Effector CD4-positive, alpha-beta T cell (primary cell): ENCODE measurements around the gene CDH10.

ENCODE experiments used
- DNase-seq: peaks from one replicate; pipeline ENCODE4 v3.0.0-alpha.2; 2020

Gene CDH10

GRCh38 chr5:24595329-24595728 lies 49.4 kb downstream of the CDH10 start:
- DNase-seq: no peak

GRCh38 chr5:24591426-24591825 lies 53.4 kb downstream of the CDH10 start:
- no peak for DNase-seq

GRCh38 chr5:24589566-24589965 lies 55.2 kb downstream of the CDH10 start:
- no peak for DNase-seq

- no peak for DNase-seq
Measured at GRCh38 chr5:24585751-24586150, 59.0 kb downstream of the CDH10 start.

GRCh38 chr5:24571302-24571701 lies 73.5 kb downstream of the CDH10 start:
- no peak for DNase-seq

GRCh38 chr5:24566933-24567332 lies 77.8 kb downstream of the CDH10 start:
- no peak for DNase-seq

GRCh38 chr5:24555229-24555628 lies 89.5 kb downstream of the CDH10 start:
- no peak for DNase-seq

- no peak for DNase-seq
Measured at GRCh38 chr5:24547132-24547531, 97.6 kb downstream of the CDH10 start.

GRCh38 chr5:24539613-24540012 lies 105.2 kb downstream of the CDH10 start:
- no peak for DNase-seq

GRCh38 chr5:24538346-24538745 lies 106.4 kb downstream of the CDH10 start:
- no peak for DNase-seq

GRCh38 chr5:24535646-24536045 lies 109.1 kb downstream of the CDH10 start:
- no peak for DNase-seq

- DNase-seq: no peak
Measured at GRCh38 chr5:24530906-24531305, 113.9 kb downstream of the CDH10 start.

- no peak for DNase-seq
Measured at GRCh38 chr5:24525414-24525813, 119.4 kb downstream of the CDH10 start.

GRCh38 chr5:24512423-24512822 lies 132.4 kb downstream of the CDH10 start:
- no peak for DNase-seq

GRCh38 chr5:24510523-24510988 lies 134.2 kb downstream of the CDH10 start:
- no peak for DNase-seq

- no peak for DNase-seq
Measured at GRCh38 chr5:24509943-24510342, 134.8 kb downstream of the CDH10 start.

- no peak for DNase-seq
Measured at GRCh38 chr5:24505258-24505657, 139.5 kb downstream of the CDH10 start.

- no peak for DNase-seq
Measured at GRCh38 chr5:24497591-24498157, 147.1 kb downstream of the CDH10 start.

- no peak for DNase-seq
Measured at GRCh38 chr5:24497145-24497544, 147.6 kb downstream of the CDH10 start.

- no peak for DNase-seq
Measured at GRCh38 chr5:24496268-24496667, 148.5 kb downstream of the CDH10 start.

GRCh38 chr5:24492229-24492628 lies 152.5 kb downstream of the CDH10 start:
- DNase-seq: no peak

GRCh38 chr5:24491490-24491889 lies 153.3 kb downstream of the CDH10 start:
- no peak for DNase-seq

GRCh38 chr5:24487368-24488229 lies 157.2 kb downstream of the CDH10 start:
- DNase-seq: no peak

GRCh38 chr5:24480952-24481351 lies 163.8 kb downstream of the CDH10 start:
- DNase-seq: no peak
